Dermis blood vessel endothelial cell (primary cell): ENCODE measurements around the gene ATF7. TPM values are rescaled to one million over a fixed set of nuclear protein-coding genes. Genes with fewer than 3 reads are reported as not detected.
"Not testable (repeated sequence)": the region's sequence is repeated elsewhere in the genome, so short reads cannot be mapped to it uniquely, and the experiment has no call there.

Source experiments
- DNase-seq: peaks from one replicate; pipeline ENCODE4 v3.0.0; 2010
- total RNA-seq: library from RNA; depleted of rRNA; stranded (reverse); fragments of >200 nt; gene quantifications from 2 replicates; pipeline ENCODE4 v1.2.3, GENCODE V29; 2014

Gene ATF7
- total RNA-seq, 1 donor from 2014 or later: 12.9 TPM

GRCh38 chr12:53564278-53564677, 61.9 kb downstream of the ATF7 start:
- DNase-seq: no peak

- no peak for DNase-seq
Measured at GRCh38 chr12:53563452-53564028, 62.6 kb downstream of the ATF7 start.

DNA sequence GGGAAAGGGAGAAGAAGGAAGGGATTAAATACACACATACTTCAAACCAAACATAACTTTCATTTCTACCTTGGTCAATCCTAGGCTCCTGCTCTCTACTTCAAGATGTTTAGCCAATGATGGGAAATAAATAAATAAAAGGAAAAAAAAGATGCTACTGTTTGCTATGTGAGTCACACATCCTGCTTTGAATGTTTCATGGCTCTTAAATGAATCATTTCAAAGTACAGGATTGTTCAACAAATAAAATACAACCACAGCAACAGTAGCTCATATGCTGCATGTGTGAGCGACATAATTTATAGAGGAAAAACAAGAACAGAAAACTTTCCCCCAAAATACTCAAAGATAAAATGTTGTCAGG, 64.6 kb downstream of the ATF7 start:
- peak; percentile 89 for DNase-seq

DNA sequence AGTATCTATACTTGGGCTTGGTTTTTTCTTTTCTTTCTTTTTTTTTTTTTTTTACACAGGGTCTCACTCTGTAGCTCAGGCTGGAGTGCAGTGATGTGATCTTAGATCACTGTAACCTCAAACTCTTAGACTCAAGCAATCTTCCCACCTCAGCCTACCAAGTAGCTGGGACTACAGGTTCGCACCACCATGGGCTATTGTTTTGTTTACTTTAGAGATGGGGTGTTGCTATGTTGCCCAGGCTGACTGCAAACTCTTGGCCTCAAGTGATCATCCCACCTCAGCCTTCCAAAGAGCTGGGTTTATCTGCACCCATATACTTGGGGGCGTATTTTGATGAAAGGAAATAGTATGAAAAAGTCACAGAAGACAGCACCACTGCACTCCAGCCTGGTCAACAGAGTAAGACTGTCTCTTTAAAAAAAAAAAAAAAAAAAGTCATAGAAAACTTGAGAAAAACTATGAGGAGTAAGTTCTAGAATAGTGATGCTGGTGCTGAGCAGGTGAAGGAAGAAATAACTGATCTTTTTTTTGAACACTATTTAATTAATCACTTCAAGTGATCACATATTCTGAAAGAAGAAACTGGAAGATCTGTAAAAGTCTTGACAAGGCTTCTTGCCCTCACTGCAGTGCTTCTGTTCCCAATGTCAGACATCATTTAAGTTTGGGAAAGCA, 65.1 kb downstream of the ATF7 start:
- DNase-seq: peak; percentile 47

- DNase-seq: peak; percentile 67
Measured at GRCh38 chr12:53560351-53560750, 65.8 kb downstream of the ATF7 start.

DNA sequence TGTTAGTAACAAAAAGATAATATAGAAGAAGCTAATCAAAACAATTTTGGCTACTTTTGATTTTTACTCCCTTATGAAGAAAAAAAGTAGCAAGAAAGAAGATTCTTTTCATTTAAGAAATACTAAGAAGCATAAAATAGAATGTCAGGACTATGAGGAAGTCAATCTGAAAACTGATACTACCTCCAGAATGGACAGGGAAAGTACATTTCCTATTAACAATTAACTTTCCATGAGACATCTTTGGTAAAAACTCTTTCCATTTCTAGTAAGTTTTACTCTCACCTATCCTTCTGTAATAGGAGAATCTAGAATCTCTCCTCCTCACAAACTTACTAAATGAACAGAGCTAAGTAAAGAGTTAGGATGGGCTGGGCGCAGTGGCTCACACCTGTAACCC, 67.6 kb downstream of the ATF7 start:
- DNase-seq: no peak

- no peak for DNase-seq
Measured at GRCh38 chr12:53552361-53553327, 73.5 kb downstream of the ATF7 start.

DNA sequence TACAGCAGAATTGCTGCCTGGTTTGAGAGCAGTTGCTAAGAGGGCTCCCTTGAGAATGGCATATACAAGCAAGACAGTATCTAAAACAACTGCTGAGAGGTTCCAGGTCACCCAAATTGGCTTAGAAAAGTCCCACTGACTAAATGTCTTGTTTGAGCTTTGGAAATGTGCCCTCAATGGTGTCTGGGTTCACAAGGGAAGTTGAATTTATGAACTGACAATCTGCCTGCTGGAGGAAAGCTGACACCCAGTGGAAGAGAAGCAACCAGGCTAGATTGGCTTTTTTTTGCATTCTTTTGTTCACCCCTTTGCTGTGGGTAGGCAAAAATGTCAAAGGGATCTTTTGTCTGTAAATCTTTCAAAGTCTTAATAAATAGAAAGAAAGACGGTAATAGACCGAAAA, 74.3 kb downstream of the ATF7 start:
- no peak for DNase-seq

DNA sequence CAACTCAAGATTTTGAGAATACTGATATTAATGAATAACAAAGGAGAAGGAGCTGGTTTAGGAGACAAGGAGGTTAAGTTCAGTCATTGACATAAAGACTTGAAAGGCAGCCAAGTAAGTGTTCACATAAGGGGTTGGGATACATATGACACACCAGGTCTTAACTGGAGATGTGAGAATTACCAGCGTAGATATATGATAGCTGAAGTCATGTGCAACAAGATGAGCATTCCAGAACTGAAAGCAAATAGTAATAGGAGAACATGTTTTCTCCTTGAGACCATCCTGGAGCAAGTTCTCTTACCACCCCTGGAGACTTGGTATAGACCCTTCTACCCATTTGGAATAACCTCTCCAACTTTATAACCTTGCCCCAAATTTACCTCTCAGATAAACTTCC, 75.6 kb downstream of the ATF7 start:
- peak; percentile 16 for DNase-seq

GRCh38 chr12:53550131-53550530, 76.1 kb downstream of the ATF7 start:
- not testable (repeated sequence) for DNase-seq

GRCh38 chr12:53548354-53548753, 77.8 kb downstream of the ATF7 start:
- not testable (repeated sequence) for DNase-seq

DNA sequence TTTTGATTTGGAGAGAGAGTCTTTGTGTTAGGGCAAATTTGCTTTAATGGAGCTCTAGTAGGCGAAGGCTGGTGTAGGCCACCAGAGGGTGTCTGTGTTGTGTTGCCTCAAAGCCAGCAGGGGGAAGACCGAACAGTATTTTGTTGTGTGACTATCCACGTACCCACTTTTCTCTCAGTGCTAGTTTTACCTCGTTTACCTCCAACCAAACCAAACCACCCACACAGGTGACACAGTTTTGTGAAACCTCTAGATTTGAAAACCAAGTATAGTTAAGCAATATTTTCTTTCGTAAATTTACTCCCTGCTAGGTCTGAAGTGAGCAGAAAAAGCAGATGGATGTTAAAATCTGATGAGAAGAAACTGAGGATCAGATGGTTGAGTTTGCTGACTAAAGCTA, 82.6 kb downstream of the ATF7 start:
- DNase-seq: peak; percentile 88

- DNase-seq: no peak
Measured at GRCh38 chr12:53539526-53539925, 86.7 kb downstream of the ATF7 start.

GRCh38 chr12:53538209-53538689, 87.9 kb downstream of the ATF7 start:
- peak; percentile 59 for DNase-seq

- no peak for DNase-seq
Measured at GRCh38 chr12:53536962-53537361, 89.2 kb downstream of the ATF7 start.

- no peak for DNase-seq
Measured at GRCh38 chr12:53533471-53533870, 92.7 kb downstream of the ATF7 start.

GRCh38 chr12:53532524-53533445, 93.4 kb downstream of the ATF7 start:
- DNase-seq: no peak

DNA sequence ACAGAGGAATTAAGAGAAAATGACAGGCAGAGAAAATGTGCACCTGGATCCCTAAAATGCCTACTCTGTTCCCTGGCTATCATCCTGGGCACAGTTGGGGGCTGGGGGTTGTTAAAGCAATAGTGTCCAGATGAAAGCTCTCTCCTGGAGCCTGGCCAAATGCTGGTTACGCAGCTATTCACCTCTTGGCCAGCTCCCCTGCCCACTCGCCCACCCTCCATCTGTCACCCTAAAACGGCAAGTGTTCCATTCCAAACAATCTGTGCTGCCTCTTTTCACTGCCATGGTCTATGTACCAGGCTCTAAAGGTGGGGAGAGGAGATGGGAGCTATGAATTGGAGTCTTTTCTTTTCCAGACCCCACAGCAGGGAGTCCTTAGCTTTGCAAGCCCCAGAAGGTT, 94.2 kb downstream of the ATF7 start:
- no peak for DNase-seq

GRCh38 chr12:53530920-53531319, 95.3 kb downstream of the ATF7 start:
- DNase-seq: no peak

GRCh38 chr12:53530061-53530460, 96.1 kb downstream of the ATF7 start:
- no peak for DNase-seq

DNA sequence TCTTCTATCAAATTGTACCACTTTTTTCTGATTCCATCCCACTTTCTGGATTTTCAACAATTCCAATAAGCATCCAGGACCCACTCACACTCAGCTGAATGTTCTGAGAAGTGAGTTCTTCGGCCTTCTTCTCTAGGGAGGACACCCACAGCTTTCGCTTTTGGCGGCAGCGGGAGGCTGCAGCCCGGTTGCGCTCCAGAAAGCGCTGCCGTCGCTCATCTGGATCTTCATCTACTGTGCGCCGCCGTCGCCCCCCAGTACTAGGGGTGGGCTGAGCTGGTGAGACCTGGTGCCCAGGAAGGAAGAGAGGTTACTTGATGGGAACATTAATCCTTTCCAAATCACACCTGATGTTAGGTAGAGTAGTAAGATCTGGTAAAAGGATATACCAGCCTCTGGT, 101.7 kb downstream of the ATF7 start:
- no peak for DNase-seq

- no peak for DNase-seq
Measured at GRCh38 chr12:53523131-53523530, 103.1 kb downstream of the ATF7 start.
